Esophagus squamous epithelium (tissue), 5 donors: ENCODE results near the gene UBE2J1. TPM values are rescaled to one million over a fixed set of nuclear protein-coding genes. Genes with fewer than 3 reads are reported as not detected.
"Not testable (repeated sequence)": the region's sequence is repeated elsewhere in the genome, so short reads cannot be mapped to it uniquely, and the experiment has no call there.

Experiments used
- DNase-seq: peaks from one replicate; lab custom pipeline; 2025; lab: John Stamatoyannopoulos, UW
- H3K27ac ChIP-seq, 4 donors: fragments of 200-600 bp; sonication (generic); one replicate each; pipeline ENCODE4 v1.5.1; 2016 to 2019; ENCODE audit warnings: mild to moderate bottlenecking in 1 of 4
- H3K27me3 ChIP-seq, 4 donors: fragments of 200-600 bp; sonication (generic); 1 replicate in 3 of 4; 2 replicates in 1 of 4; pipeline versions ENCODE4 v1.5.1 to v1.6.0; 2017 to 2021; ENCODE audit warnings: antibody characterized with exemption in 1 of 4
- H3K36me3 ChIP-seq, 3 donors: fragments of 200-600 bp; sonication (generic); one replicate each; pipeline ENCODE4 v1.5.1; 2016 to 2019
- H3K4me1 ChIP-seq, 3 donors: fragments of 200-600 bp; sonication (generic); one replicate each; pipeline ENCODE4 v1.5.1; 2017 to 2019
- H3K4me3 ChIP-seq, 4 donors: fragments of 200-600 bp; sonication (generic); 1 replicate in 3 of 4; 2 replicates in 1 of 4; pipeline ENCODE4 v1.5.1; 2016 to 2019; ENCODE audit warnings: mild to moderate bottlenecking in 2 of 4, moderate library complexity in 1 of 4
- H3K9me3 ChIP-seq, 3 donors: fragments of 200-600 bp; sonication (generic); one replicate each; pipeline ENCODE4 v1.5.1; 2016 to 2019
- CTCF ChIP-seq, 6 experiments: fragments of 450-650 bp in 4 of 6; fragments of 200-600 bp in 2 of 6; sonication (generic) in 2 of 6; IDR thresholded peaks; one replicate each; pipeline ENCODE4 v1.5.1; 2016 to 2019; ENCODE audit warnings: antibody characterized with exemption in 6 of 6, mild to moderate bottlenecking in 4 of 6, moderate library complexity in 4 of 6
- POLR2A ChIP-seq, 4 donors: fragments of 450-650 bp; IDR thresholded peaks; one replicate each; pipeline ENCODE4 v1.6.1; 2017; ENCODE audit warnings: antibody characterized with exemption in 4 of 4, mild to moderate bottlenecking in 4 of 4, moderate library complexity in 3 of 4
- WGBS, 2 donors: methylation state at CpG; one replicate each; pipeline ENCODE4 v1.1.5; 2018; 5-methylcytosine and 5-hydroxymethylcytosine counted together
- intact Hi-C: fragments of 100-400 bp; cut with DNase I; formaldehyde crosslinking; loops from one replicate; pipeline ENCODE4 v1.15.0; 2022
- total RNA-seq, 4 donors: library from RNA; depleted of rRNA; stranded (reverse); fragments of >200 nt; gene quantifications; one replicate each; pipeline ENCODE4 v1.1.0, GENCODE V29; 2016
- donor health status: DM: yes; HTN: yes; CAD: no.

Gene UBE2J1
- total RNA-seq, 4 donors from 2014 or later = 27.2 to 37.3 (median 29.9) TPM

GRCh38 chr6:89308525-89309395 is 43.8 kb downstream of the UBE2J1 start:
- no peaks in the 10 kb centered on the region for H3K9me3 ChIP-seq
- no peaks in the 10 kb centered on the region for H3K36me3 ChIP-seq
- no peaks in the 10 kb centered on the region for H3K27me3 ChIP-seq
- H3K27ac ChIP-seq = no peak overlapping the region
- intact Hi-C loops = no loop called here
- WGBS, 2 donors = 70 to 84% methylated on average over 7 to 8 of the region's 9 CpGs
- peaks cover 11 to 32% (median 26%) of the 10 kb centered on the region in 3 donors for H3K4me1 ChIP-seq
- no peak for TF ChIP-seq POLR2A (IDR thresholded peaks at IDR 0.05)
- TF ChIP-seq CTCF (IDR thresholded peaks at IDR 0.05) = no peak
- no peak for DNase-seq
- H3K4me3 ChIP-seq = no peak overlapping the region

GRCh38 chr6:89304517-89304916 is 48.0 kb downstream of the UBE2J1 start:
- DNase-seq, H3K36me3 ChIP-seq, H3K4me3 ChIP-seq, H3K27ac ChIP-seq, H3K27me3 ChIP-seq, intact Hi-C loops, H3K9me3 ChIP-seq, H3K4me1 ChIP-seq: not testable (repeated sequence)
- 76 to 80% methylated on average over 3 of the region's 3 CpGs for WGBS, 2 donors

- no peak for DNase-seq
- no peak for TF ChIP-seq CTCF (IDR thresholded peaks at IDR 0.05)
These were observed 49.6 kb downstream of the UBE2J1 start for GRCh38 chr6:89302936-89303335.

GRCh38 chr6:89302195-89302770 is 50.2 kb downstream of the UBE2J1 start:
- H3K36me3 ChIP-seq = no peaks in the 10 kb centered on the region
- no peak for TF ChIP-seq POLR2A (IDR thresholded peaks at IDR 0.05)
- no peak for TF ChIP-seq CTCF (IDR thresholded peaks at IDR 0.05)
- DNase-seq = no peak
- H3K27me3 ChIP-seq = no peaks in the 10 kb centered on the region
- H3K9me3 ChIP-seq = no peaks in the 10 kb centered on the region
- H3K4me1 ChIP-seq = peaks cover 7 to 22% (median 16%) of the 10 kb centered on the region in 3 donors
- intact Hi-C loops = no loop called here
- H3K27ac ChIP-seq = no peak overlapping the region
- H3K4me3 ChIP-seq = no peak overlapping the region
- 25 to 91% methylated on average over 2 to 17 of the region's 22 CpGs for WGBS, 2 donors

More at GRCh38 chr6:89302936-89303335, 49.6 kb downstream of the UBE2J1 start:
- Histone ChIP-seq H3K36me3 (no peaks in the 10 kb centered on the region), H3K27me3 (no peaks in the 10 kb centered on the region), H3K4me1 (peaks cover 5 to 16% (median 15%) of the 10 kb centered on the region in 3 donors), H3K27ac (no peak overlapping the region), H3K9me3 (no peaks in the 10 kb centered on the region), H3K4me3 (no peak overlapping the region)
- intact Hi-C loops = no loop called here
- 78 to 92% methylated on average over 7 to 10 of the region's 10 CpGs for WGBS, 2 donors

GRCh38 chr6:89301586-89302194 is 50.8 kb downstream of the UBE2J1 start:
- intact Hi-C loops = no loop called here
- WGBS, 2 donors = 87 to 92% methylated on average over 18 to 19 of the region's 25 CpGs
- Histone ChIP-seq H3K9me3 (no peaks in the 10 kb centered on the region), H3K4me1 (peaks cover 7 to 24% (median 16%) of the 10 kb centered on the region in 3 donors), H3K4me3 (no peak overlapping the region), H3K36me3 (no peaks in the 10 kb centered on the region), H3K27ac (no peak overlapping the region), H3K27me3 (no peaks in the 10 kb centered on the region)
- no peak for DNase-seq
- no peak for TF ChIP-seq POLR2A (IDR thresholded peaks at IDR 0.05)
- no peak for TF ChIP-seq CTCF (IDR thresholded peaks at IDR 0.05)
